K562 (cell line): Measurements from ENCODE around the gene MRPL48. TPM values are rescaled to one million over a fixed set of nuclear protein-coding genes. Genes with fewer than 3 reads are reported as not detected.

Source experiments
- BRD9 ChIP-seq: fragments of 450-650 bp; IDR thresholded peaks from 2 replicates; pipeline ENCODE4 v1.6.1; 2018; ENCODE audit warnings: low read depth; ENCODE audit not compliant: partially characterized antibody
- C11orf30 ChIP-seq: fragments of 450-650 bp; IDR thresholded peaks from 2 replicates; pipeline ENCODE4 v1.6.1; 2016; ENCODE audit warnings: low read depth, mild to moderate bottlenecking
- CBFA2T2 ChIP-seq: fragments of 450-650 bp; conservative IDR thresholded peaks from 2 replicates; pipeline ENCODE4 v1.6.1; 2017; ENCODE audit warnings: mild to moderate bottlenecking
- DDX20 ChIP-seq: fragments of 450-650 bp; IDR thresholded peaks from 2 replicates; pipeline ENCODE4 v1.6.1; 2016; ENCODE audit warnings: missing genetic modification characterization, low read depth, mild to moderate bottlenecking, missing compliant biosample characterization, moderate library complexity
- ETV5 ChIP-seq: sonication (generic); formaldehyde crosslinking; IDR thresholded peaks from 2 replicates; pipeline ENCODE4 v1.4.0; 2020; ENCODE audit warnings: low read depth, mild to moderate bottlenecking, missing genetic modification reagents
- FOXK2 ChIP-seq, 2 experiments: fragments of 450-650 bp; IDR thresholded peaks in 1 of 2; conservative IDR thresholded peaks in 1 of 2; 2 replicates each; pipeline ENCODE4 v1.6.1; 2016; ENCODE audit warnings: low read depth in 2 of 2, mild to moderate bottlenecking in 1 of 2
- IFI16 ChIP-seq: fragments of 250-450 bp; sonication (Bioruptor Pico); IDR thresholded peaks from 2 replicates; pipeline ENCODE4 v2.1.2; 2022; ENCODE audit warnings: mild to moderate bottlenecking, inconsistent platforms
- IRF2 ChIP-seq: sonication (generic); formaldehyde crosslinking; IDR thresholded peaks from 2 replicates; pipeline ENCODE4 v1.8.1; 2022; ENCODE audit warnings: mild to moderate bottlenecking, missing genetic modification reagents
- NR2C2 ChIP-seq, 2 experiments: fragments of 200-800 bp in 1 of 2; sonication (Bioruptor generic) in 1 of 2; sonication (generic) in 1 of 2; formaldehyde crosslinking in 1 of 2; IDR thresholded peaks; 2 replicates each; pipeline versions ENCODE4 v1.6.1 to v1.8.0; 2016 to 2022; ENCODE audit warnings: mild to moderate bottlenecking in 1 of 2, missing compliant biosample characterization in 1 of 2, missing genetic modification characterization in 1 of 2, missing genetic modification reagents in 1 of 2
- PHF20 ChIP-seq: fragments of 450-650 bp; IDR thresholded peaks from 2 replicates; pipeline ENCODE4 v1.6.1; 2018; ENCODE audit not compliant: partially characterized antibody
- PRMT5 ChIP-seq: sonication (generic); formaldehyde crosslinking; IDR thresholded peaks from 2 replicates; pipeline ENCODE4 v1.5.0; 2020; ENCODE audit warnings: missing genetic modification reagents
- SETDB1 ChIP-seq: IDR thresholded peaks from one replicate; pipeline ENCODE4 v1.6.1; 2012; ENCODE audit warnings: low read length, control low read depth, inconsistent platforms
- TBL1XR1 ChIP-seq, 2 experiments: IDR thresholded peaks; 2 replicates each; pipeline ENCODE4 v1.6.1; 2012; ENCODE audit warnings: improper control_type of control experiment in 2 of 2, low read length in 2 of 2, mild to moderate bottlenecking in 1 of 2
- XRCC4 ChIP-seq: IDR thresholded peaks from one replicate; pipeline ENCODE4 v1.6.1; 2011; ENCODE audit not compliant: insufficient read depth, insufficient read length; ENCODE audit errors: extremely low read depth
- ZBTB1 ChIP-seq: sonication (generic); formaldehyde crosslinking; IDR thresholded peaks from 2 replicates; pipeline ENCODE4 v1.8.1; 2023; ENCODE audit warnings: missing genetic modification reagents, low read depth, mild to moderate bottlenecking, borderline replicate concordance
- ZNF165 ChIP-seq: fragments of 250-450 bp; sonication (Bioruptor Pico); IDR thresholded peaks from 2 replicates; pipeline ENCODE4 v1.4.0; 2020; ENCODE audit warnings: borderline replicate concordance
- ZNF174 ChIP-seq: fragments of 250-450 bp; sonication (Bioruptor Pico); IDR thresholded peaks from 2 replicates; pipeline ENCODE4 v1.4.0; 2020; ENCODE audit warnings: mild to moderate bottlenecking
- ZNF217 ChIP-seq: sonication (generic); formaldehyde crosslinking; IDR thresholded peaks from 2 replicates; pipeline ENCODE4 v1.8.0; 2022; ENCODE audit warnings: mild to moderate bottlenecking, missing genetic modification reagents
- ZNF644 ChIP-seq: fragments of 200-800 bp; sonication (Bioruptor generic); IDR thresholded peaks from 2 replicates; pipeline ENCODE4 v1.6.1; 2016; ENCODE audit warnings: low read depth, missing genetic modification characterization, missing compliant biosample characterization
- polyA plus RNA-seq, 8 experiments: library from polyadenylated mRNA; depleted of rRNA in 4 of 8; stranded (reverse) in 5 of 8; unstranded in 3 of 8; fragments of >200 nt; fragmentation: Nextera tagmentation in 2 of 8; fragmentation: Illumina TruSeq in 1 of 8; extraction: Ambion mirVana in 2 of 8; extraction: Trizol in 1 of 8; gene quantifications; 2 replicates each; pipeline versions ENCODE4 v1.2.1 to v1.2.3, GENCODE V29; 2011 to 2014; ENCODE audit warnings: inconsistent platforms in 1 of 8, missing spikeins in 1 of 8
- total RNA-seq, 7 experiments: library from RNA; depleted of rRNA in 6 of 7; stranded (reverse); fragments of >200 nt in 6 of 7; fragmentation: Illumina TruSeq in 2 of 7; extraction: Trizol in 2 of 7; gene quantifications; 2 replicates each; pipeline versions ENCODE4 v1.2.1 to v1.2.3, GENCODE V29; 2011 to 2021; ENCODE audit warnings: low replicate concordance in 1 of 7
- TF ChIP-seq, protein P1 (sequence below): fragments of 250-450 bp; sonication (Bioruptor Pico); IDR thresholded peaks from 2 replicates; pipeline ENCODE4 v1.8.0; 2022; ENCODE audit warnings: inconsistent platforms, mild to moderate bottlenecking, moderate library complexity, borderline replicate concordance
- TF ChIP-seq, protein P2 (sequence below): fragments of 450-650 bp; IDR thresholded peaks from 2 replicates; pipeline ENCODE4 v1.6.1; 2016
- TF ChIP-seq, protein P3 (sequence below): fragments of 250-450 bp; sonication (Bioruptor Pico); IDR thresholded peaks from 2 replicates; pipeline ENCODE4 v1.5.0; 2021

MRPL48 gene
- total and polyA plus RNA-seq, 9 of the 15 experiments (the other 6 are each of a cell fraction or from before 2014, with no cell fraction given) = 66.0 to 237 (median 104) TPM

DNA sequence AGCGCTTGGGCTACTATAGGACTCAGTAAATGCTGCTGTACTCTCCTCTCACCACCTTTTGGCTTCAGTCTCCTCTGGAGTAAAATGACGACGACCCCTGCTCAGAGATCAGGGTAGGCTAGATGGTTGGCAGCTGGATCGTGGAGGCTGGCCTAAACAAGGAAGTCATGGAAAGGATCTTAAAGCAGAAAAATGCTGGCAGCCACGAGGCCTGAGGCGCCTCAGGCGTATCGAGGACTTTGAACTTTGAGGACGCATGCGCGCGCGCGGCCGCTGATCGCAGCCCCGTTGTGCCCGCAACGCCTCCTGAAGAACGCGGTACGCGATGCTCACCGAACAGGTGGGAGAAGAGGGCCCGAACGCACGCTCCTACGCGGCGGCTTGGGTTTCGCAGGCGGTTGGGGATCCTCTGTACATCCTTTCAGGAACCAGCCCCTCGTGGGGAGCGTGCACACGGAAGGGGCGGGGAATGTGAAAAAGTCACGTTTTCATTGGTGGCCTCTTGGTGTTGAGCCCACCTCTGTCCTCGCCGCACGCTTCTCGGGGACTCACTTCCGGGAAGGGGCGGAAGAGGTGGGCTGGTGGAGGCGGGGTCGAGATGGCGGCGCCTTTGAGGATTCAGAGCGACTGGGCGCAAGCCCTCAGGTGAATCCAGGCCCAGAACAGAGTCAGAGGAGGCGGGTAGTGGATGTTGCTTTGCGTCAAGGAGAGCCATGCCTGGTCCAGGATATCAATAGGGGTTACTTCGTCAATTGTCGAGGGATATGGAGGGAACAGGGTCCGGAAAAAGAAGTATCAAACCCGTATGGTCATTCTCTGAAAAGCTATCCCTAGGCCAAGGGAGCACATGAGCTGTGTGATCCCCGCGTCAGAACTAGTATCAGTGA is 89.0 kb downstream of the MRPL48 start, which contains the start of the genes COA4 and PAAF1 (continued):
- TF ChIP-seq, protein P1, sequence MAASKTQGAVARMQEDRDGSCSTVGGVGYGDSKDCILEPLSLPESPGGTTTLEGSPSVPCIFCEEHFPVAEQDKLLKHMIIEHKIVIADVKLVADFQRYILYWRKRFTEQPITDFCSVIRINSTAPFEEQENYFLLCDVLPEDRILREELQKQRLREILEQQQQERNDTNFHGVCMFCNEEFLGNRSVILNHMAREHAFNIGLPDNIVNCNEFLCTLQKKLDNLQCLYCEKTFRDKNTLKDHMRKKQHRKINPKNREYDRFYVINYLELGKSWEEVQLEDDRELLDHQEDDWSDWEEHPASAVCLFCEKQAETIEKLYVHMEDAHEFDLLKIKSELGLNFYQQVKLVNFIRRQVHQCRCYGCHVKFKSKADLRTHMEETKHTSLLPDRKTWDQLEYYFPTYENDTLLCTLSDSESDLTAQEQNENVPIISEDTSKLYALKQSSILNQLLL = no peak
- TF ChIP-seq FOXK2 (conservative IDR thresholded peaks at IDR 0.05 in 1 of 2, IDR thresholded peaks at IDR 0.05 in 1 of 2; ENCODE audit: low read depth in 2 of 2) (peak; percentile 64 to 73; a peak in 3 of 4 replicates), CBFA2T2 (no peak), SETDB1 (no peak), PHF20 (peak; percentile 77), ZNF165 (CRISPR knock-in tag) (no peak), ZBTB1 (CRISPR knock-in tag) (peak; percentile 96), IFI16 (CRISPR knock-in tag) (no peak), C11orf30 (peak; percentile 85), DDX20 (tag) (no peak), ETV5 (0 out of 2 replicates have a peak, but pooled peaks have one; percentile 64), IRF2 (no peak), NR2C2 (CRISPR knock-in tag; IDR thresholded peaks at IDR 0.05) (peak; percentile 77; the same call in 1 of the 2 replicates), NR2C2 (tag; IDR thresholded peaks at IDR 0.05) (peak; percentile 88), ZNF217 (CRISPR knock-in tag) (no peak), TBL1XR1 (IDR thresholded peaks at IDR 0.05; ENCODE audit: low read length in 2 of 2) (no peak), ZNF174 (CRISPR knock-in tag) (no peak), BRD9 (no peak), PRMT5 (CRISPR knock-in tag) (no peak), ZNF644 (tag) (no peak), XRCC4 (no peak)
- TF ChIP-seq, protein P2, sequence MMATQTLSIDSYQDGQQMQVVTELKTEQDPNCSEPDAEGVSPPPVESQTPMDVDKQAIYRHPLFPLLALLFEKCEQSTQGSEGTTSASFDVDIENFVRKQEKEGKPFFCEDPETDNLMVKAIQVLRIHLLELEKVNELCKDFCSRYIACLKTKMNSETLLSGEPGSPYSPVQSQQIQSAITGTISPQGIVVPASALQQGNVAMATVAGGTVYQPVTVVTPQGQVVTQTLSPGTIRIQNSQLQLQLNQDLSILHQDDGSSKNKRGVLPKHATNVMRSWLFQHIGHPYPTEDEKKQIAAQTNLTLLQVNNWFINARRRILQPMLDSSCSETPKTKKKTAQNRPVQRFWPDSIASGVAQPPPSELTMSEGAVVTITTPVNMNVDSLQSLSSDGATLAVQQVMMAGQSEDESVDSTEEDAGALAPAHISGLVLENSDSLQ = peak; percentile 36; the same call in 1 of the 2 replicates
- TF ChIP-seq, protein P3, sequence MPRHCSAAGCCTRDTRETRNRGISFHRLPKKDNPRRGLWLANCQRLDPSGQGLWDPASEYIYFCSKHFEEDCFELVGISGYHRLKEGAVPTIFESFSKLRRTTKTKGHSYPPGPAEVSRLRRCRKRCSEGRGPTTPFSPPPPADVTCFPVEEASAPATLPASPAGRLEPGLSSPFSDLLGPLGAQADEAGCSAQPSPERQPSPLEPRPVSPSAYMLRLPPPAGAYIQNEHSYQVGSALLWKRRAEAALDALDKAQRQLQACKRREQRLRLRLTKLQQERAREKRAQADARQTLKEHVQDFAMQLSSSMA (CRISPR knock-in tag) = no peak
